ENCODE measurements around the gene SIVA1. TPM values are rescaled to one million over a fixed set of nuclear protein-coding genes. Genes with fewer than 3 reads are reported as not detected.
A peak's percentile ranks its signal among the peaks of the same experiment; 100 is the strongest.
"Not testable (repeated sequence)": the region's sequence is repeated elsewhere in the genome, so short reads cannot be mapped to it uniquely, and the experiment has no call there.

The SIVA1 gene
- total RNA-seq, 1 experiment from 2014 or later: 292 TPM

GRCh38 chr14:104750753-104751057 is 2.2 kb upstream of the SIVA1 start:
- DNase-seq (ENCODE audit: low read depth): not testable (repeated sequence)

DNA sequence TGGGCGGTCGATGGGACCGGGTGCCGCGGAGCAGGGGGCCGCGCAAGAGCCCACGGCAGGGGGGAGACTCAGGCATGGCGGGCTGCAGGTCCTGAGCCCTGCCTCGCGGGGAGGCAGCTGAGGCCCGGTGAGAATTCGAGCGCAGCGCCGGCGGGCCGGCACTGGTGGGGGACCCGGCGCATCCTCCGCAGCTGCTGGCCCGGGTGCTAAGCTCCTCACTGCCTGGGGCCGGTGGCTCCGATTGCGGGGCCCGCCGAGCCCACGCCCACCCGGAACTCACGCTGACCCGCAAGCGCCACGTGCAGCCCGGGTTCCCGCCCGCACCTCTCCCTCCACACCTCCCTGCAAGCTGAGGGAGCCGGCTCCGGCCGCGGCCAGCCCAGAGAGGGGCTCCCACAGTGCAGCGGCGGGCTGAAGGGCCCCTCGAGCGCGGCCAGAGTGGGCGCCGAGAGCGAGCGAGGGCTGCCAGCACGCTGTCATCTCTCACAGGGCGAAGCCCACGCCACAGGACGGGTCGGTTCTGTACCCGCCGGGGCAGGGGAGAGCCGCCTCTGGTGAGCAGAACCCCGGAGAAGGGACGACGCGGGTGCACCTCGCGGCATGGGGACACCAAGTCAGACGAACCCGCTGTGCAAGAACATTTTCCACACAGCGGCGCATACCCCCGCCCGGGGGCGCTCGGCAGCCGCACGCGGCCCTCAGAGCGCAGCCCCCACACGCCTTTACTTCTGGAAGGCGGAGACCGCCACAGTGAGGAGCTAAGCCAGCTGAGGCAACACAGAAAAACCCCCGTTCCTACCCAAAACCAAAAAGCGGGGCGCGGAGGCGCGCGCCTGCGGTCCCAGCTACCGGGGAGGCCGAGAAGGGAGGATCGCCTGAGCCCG is 1.2 kb upstream of the SIVA1 start:
- no peak for DNase-seq (ENCODE audit: low read depth)

GRCh38 chr14:104752423-104752734 is 568 bp upstream of the SIVA1 start:
- no peak for DNase-seq (ENCODE audit: low read depth)

DNA sequence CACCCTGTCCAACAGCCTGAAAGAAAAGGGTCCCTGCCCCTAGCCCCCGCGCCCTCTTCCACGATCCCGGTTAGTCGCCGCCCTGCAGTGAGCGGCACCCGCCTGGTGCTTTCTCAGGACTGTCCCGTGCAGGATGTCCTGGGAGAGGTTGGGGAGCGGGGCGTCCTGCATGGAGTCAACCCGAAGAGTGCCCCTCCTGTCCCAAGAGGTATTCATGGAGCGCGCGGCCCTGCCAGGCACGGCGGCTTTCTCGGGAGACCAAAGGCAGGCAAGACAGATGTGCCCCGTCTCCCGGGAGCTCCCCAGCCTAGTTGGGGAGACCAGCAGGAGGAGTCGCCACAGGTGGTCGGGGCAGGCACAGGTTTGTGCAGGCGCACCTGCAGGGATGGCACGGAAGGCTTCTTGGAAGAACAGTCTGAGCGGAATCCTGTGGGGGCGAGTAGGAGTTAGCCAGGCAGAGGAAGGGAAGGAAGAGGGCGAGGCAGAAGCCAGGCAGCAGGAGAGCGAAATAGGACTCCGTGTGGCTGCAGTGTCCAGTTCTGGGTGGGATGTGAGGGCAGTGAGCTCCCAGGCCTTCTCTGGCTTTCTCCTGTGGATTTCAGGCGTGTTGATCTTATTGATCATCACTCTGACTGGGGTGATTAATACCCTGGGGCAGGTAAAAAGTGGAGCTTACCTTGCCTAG is 723 bp downstream of the SIVA1 start:
- DNase-seq (ENCODE audit: low read depth): no peak

GRCh38 chr14:104754213-104754851 is 1.4 kb downstream of the SIVA1 start:
- DNase-seq (ENCODE audit: low read depth): no peak

DNA sequence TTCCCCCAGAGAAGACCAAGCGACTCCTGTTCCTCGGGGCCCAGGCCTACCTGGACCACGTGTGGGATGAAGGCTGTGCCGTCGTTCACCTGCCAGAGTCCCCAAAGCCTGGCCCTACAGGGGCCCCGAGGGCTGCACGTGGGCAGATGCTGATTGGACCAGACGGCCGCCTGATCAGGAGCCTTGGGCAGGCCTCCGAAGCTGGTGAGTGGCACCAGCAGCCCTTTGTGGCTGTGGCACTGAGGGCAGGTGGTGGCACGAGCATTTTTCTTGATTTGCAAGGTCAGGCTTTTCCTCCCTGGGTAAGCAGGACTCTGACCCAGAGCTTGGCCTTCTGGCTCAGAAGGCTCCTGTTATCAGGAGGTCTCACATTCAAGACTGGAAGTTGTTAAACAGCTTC is 2.7 kb downstream of the SIVA1 start:
- no peak for DNase-seq (ENCODE audit: low read depth)

DNA sequence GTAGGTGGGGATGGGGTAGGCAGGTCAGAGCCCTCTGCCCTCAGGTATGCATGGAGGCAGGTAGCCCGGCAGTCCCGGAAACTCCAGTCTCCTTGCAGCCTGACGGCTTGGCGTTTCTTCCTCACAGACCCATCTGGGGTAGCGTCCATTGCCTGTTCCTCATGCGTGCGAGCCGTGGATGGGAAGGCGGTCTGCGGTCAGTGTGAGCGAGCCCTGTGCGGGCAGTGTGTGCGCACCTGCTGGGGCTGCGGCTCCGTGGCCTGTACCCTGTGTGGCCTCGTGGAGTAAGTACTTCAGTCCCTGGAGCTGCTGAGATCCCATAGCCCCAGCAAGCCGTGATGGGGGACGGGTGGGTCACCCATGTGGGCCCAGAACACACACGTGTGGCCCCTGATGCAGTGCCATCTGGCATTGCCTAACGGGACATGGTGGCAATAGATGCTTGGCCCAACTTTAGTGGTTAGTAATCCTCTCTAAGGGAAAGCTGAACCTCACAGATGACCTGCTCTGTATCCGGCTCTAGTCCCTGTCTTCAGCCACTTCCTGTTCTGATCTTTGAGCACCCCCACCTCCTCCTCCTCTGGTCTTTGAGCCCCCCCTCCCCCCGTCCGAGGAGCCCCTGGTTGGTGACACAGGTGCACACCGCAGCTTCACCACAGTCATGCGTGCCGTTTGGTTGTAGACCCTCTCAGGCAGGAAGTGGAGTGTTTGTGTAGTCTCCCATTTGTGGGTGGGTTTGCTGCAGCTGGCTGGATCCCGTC is 3.7 kb downstream of the SIVA1 start:
- DNase-seq (ENCODE audit: low read depth): no peak

DNA sequence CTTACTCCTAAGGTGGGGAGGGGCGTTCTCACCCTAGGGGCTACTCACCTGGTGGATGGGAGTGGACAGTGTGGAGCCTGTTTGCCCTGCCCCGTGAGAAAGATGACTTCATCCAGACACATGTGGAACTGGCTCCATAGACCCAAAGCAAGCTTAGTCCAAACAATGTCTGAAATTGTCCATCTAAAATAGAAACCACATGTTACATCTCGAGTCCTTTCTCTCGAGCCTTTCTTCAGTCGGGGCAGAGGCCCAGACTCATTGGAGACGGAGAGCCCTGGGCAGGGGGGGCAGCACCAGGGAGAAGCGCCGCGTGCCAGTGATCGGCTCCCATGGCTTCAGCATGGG is 4.3 kb downstream of the SIVA1 start:
- DNase-seq (ENCODE audit: low read depth): no peak

- DNase-seq (ENCODE audit: low read depth): no peak
Measured at GRCh38 chr14:104757681-104758392, 4.9 kb downstream of the SIVA1 start.

- no peak for DNase-seq (ENCODE audit: low read depth)
Measured at GRCh38 chr14:104758981-104759969, 6.3 kb downstream of the SIVA1 start.

DNA sequence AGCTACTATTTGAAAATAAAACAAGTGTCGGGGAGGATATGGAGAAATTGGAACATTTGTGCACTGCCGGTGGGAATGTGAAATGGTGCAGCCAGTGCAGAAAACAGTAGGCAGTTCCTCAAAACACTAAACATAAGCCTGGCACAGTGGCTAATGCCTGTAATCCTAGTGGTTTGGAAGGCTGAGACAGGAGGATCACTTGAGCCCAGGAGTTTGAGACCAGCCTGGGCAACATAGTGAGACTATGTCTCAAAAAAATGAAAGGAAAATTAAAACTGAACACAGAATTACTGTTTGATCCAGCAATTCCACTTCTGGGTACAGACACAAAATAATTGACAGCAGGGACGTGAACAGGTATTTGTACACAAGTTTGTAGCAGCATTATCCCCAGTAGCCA is 12.6 kb downstream of the SIVA1 start:
- DNase-seq (ENCODE audit: low read depth): no peak

DNA sequence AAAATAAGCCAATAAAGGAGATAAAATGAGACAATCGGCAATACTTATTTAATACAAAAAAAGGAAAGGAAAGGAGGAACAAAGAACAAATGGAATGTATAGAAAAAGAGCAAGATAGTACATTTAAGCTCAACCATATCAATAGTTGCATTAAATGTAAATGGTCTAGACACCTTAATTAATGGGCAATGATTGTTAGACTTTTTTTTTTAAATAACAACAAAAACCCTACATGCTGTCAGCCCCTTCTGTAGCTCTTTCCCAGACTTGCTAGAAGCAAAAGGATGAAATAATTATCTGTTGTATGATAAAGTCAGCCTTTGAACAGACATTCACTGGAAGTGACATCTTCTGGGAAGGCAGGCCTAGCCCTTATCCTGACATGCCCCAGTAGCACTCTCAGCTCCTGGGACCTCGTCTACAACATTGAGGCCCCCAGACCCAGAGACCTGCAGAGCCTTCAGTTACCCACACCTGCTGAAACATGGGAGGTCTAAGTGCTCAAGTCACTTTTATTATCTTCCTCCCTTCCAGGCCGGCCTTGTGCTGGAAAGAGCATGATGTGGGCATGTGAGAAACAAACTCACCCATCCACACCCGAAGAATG is 13.4 kb downstream of the SIVA1 start:
- DNase-seq (ENCODE audit: low read depth): no peak

DNA sequence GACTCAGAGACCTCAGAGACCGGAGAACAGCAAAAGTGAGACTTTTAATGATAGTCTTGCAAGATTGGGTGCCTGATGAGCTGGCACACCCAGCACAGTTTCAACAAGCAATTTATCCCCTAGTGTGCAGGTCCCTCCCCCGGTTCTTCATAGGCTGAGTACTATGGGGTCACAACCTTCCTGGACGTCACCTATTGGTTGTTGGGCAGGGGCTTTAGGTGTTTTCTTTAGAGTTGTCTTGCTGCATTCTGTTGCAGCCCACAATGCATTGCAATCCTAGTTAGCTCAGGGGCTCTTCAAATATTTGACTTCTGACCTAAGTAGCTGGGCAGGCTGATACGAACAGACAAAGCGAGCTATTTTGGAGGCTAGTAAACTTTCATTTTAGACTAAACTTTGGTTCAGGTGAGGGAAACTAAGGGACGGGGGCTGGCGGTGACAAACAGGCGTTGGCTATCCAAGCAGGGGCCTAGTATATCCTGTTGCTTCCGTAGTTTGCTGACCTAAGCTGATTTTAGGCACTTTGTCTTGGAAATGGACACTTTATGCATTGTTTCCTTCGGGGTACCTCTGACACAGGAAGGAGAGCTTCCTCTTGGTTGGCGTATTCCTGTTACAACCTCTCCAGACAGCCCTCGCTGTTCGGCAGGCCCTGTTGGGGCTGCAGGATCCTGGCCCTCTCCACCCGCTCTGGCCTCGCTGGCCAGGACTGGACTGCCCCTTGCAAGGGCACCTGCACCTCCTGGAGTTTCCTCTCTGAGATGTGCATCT is 14.1 kb downstream of the SIVA1 start:
- no peak for DNase-seq (ENCODE audit: low read depth)

DNA sequence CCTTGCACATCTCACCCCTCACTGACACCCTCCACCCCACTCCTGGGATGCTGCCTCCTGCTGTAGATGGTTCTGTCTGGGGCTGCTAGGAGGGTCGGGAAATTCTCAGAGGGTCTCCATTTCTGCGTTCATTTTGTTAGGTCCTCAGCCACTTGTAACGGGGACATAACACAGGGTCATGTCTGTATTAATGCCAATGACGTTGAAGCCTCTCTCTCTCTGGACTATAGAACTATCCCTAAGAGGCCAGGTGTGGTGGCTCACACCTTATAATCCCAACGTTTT is 14.6 kb downstream of the SIVA1 start:
- no peak for DNase-seq (ENCODE audit: low read depth)

DNA sequence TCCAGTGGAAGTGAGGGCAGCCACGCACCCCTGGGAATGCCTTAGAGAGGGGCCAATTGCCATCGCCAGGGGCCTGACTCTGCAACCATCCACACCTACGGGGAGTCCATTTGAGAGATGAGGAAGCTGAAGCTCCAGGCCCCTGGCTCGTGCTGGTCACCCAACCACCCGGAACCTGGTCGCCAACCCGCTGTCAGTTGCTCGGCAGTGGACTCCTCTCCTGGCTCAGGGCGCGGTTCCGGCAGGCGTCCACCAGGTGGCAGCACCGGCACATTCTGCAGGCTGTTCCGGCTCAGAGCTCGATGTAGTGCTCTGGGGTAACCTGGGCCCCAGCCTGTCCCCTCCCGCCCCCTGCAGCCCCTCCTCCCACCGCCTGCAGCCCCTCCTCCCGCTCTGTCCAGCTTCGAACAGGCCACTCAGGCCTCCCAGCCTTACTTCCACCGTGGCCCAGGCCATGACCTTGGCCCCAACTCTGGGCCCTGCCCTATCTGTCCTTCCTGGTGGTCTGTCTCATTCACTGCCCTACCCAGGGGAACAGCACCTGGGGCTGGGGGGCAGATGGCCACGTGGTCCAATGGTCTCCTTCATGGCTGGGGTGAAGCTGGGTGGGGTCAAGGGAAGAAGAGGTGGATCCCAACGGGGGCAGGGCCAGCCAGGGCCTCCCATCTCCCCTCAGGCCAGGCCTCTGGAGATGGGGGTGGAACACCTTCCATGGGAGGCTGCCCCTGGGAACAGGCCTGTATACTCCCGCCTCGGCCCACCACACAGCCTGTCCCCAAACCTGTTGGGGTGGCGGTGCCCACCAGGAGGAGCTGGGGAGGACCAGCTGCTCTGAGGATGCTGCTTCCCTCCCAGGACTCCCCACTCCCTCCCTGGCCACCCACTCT is 15.7 kb downstream of the SIVA1 start:
- DNase-seq (ENCODE audit: low read depth): peak; percentile 67

DNA sequence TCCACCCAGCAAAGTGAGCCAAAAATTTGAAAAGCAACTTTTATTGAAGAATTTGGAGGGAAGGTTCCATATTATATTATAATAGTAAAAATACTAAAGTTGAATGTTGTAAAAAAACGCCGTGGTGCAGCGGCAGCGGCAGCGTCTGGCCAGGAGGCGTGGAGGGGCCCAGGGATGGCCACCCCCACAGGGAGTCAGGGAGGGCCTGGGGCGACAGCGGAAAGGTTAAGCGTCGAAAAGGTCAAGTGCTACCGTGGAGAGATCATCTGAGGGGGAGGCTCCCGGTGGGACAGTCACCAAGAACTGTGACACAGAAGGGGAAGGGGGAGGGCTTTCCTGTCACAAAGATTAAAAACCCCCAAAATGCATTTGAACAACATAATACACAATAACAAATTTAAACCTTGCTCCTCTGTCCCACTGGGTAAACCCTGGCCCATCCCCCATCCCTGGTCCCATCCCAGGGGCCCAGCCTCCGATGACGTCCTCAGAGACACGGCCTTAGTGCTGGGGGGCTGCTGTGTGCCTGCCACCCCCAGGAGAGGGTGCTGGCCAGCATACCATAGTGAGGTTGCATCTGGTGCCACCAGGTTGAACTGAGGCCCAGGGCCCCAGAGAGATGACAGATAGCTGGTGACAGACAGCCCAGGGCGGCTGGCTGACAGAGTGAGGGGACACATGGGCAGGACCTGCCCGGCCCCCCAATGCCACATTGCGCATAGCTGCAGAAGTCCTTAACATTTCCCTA is 16.6 kb downstream of the SIVA1 start:
- DNase-seq (ENCODE audit: low read depth): no peak

- DNase-seq (ENCODE audit: low read depth): no peak
Measured at GRCh38 chr14:104770072-104770579, 17.2 kb downstream of the SIVA1 start.

DNA sequence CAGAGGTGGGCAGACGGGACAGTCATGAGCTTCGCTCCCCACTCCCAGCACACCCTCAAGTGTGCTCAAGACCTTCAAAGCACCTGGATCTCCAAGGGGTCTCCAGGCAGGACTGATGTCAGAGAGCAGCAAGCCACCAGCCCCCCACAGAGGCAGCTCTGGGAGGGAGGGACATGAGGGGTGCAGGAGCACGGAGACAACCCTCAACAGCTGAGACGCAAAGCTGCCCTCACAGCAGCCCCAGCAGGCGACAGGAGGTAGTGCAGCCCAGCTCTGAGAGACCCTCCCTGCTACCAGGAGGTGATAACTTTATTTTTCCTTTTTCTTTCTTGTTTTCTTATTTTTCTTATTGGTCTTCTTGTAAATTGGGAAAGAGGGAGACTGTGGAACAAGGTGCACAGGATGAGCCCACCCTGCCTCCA is 17.9 kb downstream of the SIVA1 start:
- DNase-seq (ENCODE audit: low read depth): no peak

Data from M059J (cell line).